Measurements from ENCODE around the gene PTX4. TPM values are rescaled to one million over a fixed set of nuclear protein-coding genes. Genes with fewer than 3 reads are reported as not detected.

The PTX4 gene
- total and polyA plus RNA-seq, 9 of the 15 experiments (the other 6 are each of a cell fraction or from before 2014, with no cell fraction given), result 0.11 TPM; not detected in 8

DNA sequence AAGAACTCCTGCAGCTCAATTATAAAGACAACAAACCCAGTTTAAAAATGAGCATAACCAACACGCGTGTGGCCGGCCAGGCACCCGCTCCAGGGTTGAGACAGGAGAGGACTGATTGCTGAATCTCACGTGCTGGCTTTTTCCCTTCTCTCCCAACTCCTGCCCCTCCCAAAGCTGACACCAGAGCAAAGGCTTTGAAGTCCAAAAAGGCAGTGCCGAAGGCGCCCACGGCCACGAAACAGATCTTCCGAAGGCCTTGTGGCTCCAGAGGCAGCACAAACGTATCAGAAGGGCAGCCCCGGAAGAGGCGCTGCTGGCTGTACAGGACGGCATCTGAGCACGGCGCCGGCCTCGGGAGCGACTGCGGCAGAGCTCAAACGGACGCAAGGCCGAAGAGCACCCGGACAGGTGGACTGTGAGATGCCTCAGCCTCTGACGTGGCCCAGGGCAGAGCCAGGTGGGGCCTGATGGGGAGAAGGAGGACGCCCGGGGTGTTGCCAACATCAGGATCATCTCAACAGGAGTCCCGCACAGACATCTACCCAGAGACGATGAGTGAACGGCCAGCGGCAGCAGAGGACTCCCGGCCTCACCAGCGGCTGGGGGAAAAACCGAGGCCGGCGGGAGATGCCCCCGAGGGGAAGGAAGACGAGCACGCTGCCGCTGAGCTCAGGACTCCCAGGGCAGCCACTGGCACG lies 24.4 kb downstream of the PTX4 start:
- TF ChIP-seq BCL6 (CRISPR knock-in tag; IDR thresholded peaks at IDR 0.05), result no peak
- TF ChIP-seq GTF2B (IDR thresholded peaks at IDR 0.05; ENCODE audit: extremely low read depth, insufficient read length), result no peak
- TF ChIP-seq, protein P1, sequence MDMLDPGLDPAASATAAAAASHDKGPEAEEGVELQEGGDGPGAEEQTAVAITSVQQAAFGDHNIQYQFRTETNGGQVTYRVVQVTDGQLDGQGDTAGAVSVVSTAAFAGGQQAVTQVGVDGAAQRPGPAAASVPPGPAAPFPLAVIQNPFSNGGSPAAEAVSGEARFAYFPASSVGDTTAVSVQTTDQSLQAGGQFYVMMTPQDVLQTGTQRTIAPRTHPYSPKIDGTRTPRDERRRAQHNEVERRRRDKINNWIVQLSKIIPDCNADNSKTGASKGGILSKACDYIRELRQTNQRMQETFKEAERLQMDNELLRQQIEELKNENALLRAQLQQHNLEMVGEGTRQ (CRISPR knock-in tag; IDR thresholded peaks at IDR 0.05), result no peak
- DNase-seq (ENCODE audit: extremely low read depth in 1 of 4, low spot score in 3 of 4) (no peak), FAIRE-seq (no peak), ATAC-seq (no peak)
- 88% methylated on average over 22 of the region's 41 CpGs for WGBS (ENCODE audit: insufficient coverage, low coverage, missing lambda C conversion rate)
- CTCF ChIA-PET (ENCODE audit: low intra/inter-chr PET ratio), result interaction anchor here (0.6 kb wide), 1 partner anchor 55 kb away, joined by 3 read pairs; no protein-coding TSS in a partner anchor
- Histone ChIP-seq H3K9me1 (ENCODE audit: control insufficient read depth, insufficient read depth, low read length) (peaks cover 2% of the 10 kb centered on the region), H3K4me2 (ENCODE audit: insufficient read depth, low read length) (no peak overlapping the region), H3K9me3 (replicated peaks; ENCODE audit: control insufficient read depth, insufficient read depth, low read depth, low read length) (no peaks in the 10 kb centered on the region), H3K27ac (ENCODE audit: extremely low read depth, low read depth, low read length) (no peak overlapping the region), H3K27me3 (ENCODE audit: control insufficient read depth in 2 of 2, insufficient read depth in 2 of 2, low read length in 2 of 2) (no peaks in the 10 kb centered on the region), H2AFZ (ENCODE audit: low read depth, low read length) (no peak overlapping the region), H3K4me1 (replicated peaks in 1 of 2; ENCODE audit: control insufficient read depth in 2 of 2, insufficient read depth in 2 of 2, low read length in 2 of 2) (peaks cover 0 to 35% of the 10 kb centered on the region in 2 experiments; a peak in 2 of 5 replicates), H3K79me2 (ENCODE audit: control insufficient read depth, insufficient read depth, low read length) (peaks cover 26% of the 10 kb centered on the region), H3K36me3 (ENCODE audit: control insufficient read depth, insufficient read depth, low read length) (peaks cover 29% of the 10 kb centered on the region; the same call in 1 of the 3 replicates), H3K4me3 (no peak overlapping the region), H3K9ac (ENCODE audit: insufficient read depth in 1 of 2, low read depth in 2 of 2, low read length in 2 of 2) (peak overlapping the region in 1 of 2 experiments; percentile 45; a peak in 1 of 4 replicates), H4K20me1 (replicated peaks; ENCODE audit: control insufficient read depth, insufficient read depth, low read length) (peaks cover 5% of the 10 kb centered on the region; the same call in 1 of the 2 replicates)
- POLR2A ChIA-PET, result interaction anchor here (0.7 to 1.0 kb wide), 3 partner anchors 9 to 1408 kb away, joined by 3 read pairs; no protein-coding TSS in a partner anchor
- no TSS peak for BruUV-seq (replicated peaks)
- in situ Hi-C loops (cut with MboI), result no loop called here
- intact Hi-C loops (cut with micrococcal nuclease), result no loop called here
